WI38 (cell line): ENCODE results near the gene NDUFB7.

Source experiments
- H3K4me3 ChIP-seq: 2 replicates; pipeline ENCODE4 v1.5.1; 2011; ENCODE audit warnings: low read depth, mild to moderate bottlenecking, control low read depth, low read length
- TF ChIP-seq, protein P1 (sequence below): IDR thresholded peaks from 2 replicates; pipeline ENCODE4 v1.5.1; 2012; ENCODE audit warnings: low read depth, mild to moderate bottlenecking, control low read depth, low read length

NDUFB7 gene

DNA sequence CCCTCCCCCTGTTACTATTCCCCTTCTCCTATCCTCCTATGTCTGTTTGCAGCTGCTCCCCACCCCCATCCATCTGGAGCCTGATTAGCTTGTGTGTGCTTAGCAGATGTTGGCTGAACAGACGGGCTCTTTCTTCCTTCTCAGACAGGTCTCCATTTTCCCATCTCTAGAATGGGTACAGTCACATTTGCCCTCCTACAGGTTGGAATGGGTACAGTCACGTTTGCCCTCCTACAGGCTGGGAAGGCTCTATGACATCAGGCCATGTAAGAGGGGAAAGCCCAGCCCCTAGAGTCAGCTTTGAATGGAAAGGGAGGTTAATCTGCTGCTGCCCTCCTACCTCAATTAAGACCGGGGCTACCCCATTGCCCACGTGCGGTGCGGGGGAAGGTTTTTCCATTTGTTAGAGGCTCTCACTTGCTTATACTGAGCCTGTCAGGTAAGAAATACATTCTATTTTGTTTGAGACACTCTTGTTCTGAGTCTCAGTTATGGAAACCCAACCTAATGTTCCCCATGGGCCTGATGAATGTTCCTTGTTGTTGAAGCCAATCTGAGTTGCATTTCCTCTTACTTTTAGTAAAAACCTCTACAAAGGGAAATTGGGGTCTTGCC lies 8.9 kb upstream of the NDUFB7 start:
- TF ChIP-seq, protein P1, sequence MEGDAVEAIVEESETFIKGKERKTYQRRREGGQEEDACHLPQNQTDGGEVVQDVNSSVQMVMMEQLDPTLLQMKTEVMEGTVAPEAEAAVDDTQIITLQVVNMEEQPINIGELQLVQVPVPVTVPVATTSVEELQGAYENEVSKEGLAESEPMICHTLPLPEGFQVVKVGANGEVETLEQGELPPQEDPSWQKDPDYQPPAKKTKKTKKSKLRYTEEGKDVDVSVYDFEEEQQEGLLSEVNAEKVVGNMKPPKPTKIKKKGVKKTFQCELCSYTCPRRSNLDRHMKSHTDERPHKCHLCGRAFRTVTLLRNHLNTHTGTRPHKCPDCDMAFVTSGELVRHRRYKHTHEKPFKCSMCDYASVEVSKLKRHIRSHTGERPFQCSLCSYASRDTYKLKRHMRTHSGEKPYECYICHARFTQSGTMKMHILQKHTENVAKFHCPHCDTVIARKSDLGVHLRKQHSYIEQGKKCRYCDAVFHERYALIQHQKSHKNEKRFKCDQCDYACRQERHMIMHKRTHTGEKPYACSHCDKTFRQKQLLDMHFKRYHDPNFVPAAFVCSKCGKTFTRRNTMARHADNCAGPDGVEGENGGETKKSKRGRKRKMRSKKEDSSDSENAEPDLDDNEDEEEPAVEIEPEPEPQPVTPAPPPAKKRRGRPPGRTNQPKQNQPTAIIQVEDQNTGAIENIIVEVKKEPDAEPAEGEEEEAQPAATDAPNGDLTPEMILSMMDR = no peak
- H3K4me3 ChIP-seq = no peak overlapping the region

DNA sequence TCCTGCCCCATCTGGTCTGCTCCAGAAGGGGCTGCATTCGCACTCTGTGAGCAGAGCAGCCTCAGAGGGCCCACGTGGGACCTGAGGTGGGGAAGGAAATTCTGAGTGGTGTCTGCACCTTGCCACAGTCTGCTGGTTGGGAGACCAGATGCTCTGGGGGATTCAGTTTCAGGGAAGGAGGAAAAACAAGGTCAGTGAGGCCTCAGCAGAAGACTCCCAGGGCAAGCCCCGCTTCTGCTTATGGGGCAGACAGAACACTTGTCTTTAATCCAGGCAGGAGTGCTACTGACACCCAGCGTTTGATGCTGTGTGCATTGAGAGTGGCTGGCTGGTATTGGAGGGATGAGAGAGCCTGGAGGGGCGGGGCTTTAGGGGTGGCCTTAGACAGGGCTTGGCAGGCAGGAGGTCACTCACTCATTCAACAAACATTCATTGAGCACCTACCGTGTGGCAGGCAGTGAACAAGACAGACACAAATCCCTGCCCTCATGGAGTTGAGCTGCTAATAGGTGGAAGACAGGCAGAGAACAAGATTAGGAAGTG lies 6.1 kb upstream of the NDUFB7 start:
- H3K4me3 ChIP-seq = no peak overlapping the region
- TF ChIP-seq, protein P1 = no peak

DNA sequence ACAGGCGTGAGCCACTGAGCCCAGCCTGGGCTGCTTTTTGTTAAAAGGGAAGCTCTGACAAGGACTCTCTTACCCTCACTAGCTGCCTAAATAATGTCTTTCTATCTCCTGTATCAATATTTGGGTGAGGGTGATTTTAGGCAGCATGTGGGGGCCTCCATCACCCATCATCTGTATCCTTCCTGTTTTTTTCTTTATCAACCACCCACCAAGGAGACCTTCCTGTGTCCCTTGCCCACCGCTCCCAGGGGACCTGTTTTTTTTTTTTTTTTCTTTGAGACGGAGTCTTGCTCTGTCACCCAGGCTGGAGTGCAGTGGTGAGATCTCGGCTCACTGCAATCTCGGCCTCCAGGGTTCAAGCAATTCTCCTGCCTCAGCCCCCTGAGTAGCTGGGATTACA lies 5.4 kb upstream of the NDUFB7 start:
- TF ChIP-seq, protein P1 = no peak
- H3K4me3 ChIP-seq = no peak overlapping the region

DNA sequence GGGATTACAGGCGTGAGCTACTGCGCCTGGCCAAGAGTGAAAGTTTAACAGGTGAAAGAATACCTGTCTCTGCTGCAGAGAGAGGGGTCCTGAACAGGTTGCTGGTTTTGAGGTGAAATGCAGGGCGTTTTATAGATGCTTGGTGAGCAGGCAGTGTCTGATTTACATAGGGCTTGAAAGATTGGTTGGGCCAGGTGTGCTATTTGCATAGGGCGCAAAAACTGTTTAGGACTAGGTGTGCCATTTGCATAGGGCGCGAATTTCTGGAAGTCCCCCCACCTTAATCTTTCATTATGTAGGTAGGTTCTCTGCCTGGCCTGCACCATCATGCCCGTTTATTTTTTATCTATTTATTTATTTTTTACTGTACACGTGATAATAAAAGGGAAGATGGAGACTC lies 4.5 kb upstream of the NDUFB7 start:
- TF ChIP-seq, protein P1 = no peak
- no peak overlapping the region for H3K4me3 ChIP-seq

DNA sequence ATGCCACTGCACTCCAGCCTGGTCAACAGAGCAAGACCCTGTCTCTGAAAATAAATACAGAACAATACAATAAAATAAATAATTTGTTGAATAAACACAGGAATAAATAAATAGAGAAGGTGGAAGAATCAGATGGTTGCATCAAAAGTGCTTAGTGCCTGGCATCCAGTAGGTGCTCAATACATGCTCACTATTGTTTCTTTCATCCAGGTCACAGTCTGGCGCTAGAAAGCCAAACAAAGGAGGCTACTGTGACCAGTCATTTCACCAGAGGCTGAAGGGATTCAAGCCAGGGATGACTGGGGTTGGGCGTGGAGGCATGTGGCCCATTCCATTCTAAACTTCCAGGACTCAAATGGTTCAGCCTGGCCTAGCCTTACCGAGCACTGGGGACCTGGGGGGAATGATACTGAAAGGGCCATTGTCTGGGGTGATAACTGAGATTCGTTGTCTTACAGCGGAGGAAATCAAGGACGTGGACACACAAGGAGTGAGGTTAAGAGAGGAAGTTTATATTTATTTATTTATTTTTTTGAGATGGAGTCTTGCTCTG lies 3.6 kb upstream of the NDUFB7 start:
- TF ChIP-seq, protein P1 = no peak
- H3K4me3 ChIP-seq = no peak overlapping the region

DNA sequence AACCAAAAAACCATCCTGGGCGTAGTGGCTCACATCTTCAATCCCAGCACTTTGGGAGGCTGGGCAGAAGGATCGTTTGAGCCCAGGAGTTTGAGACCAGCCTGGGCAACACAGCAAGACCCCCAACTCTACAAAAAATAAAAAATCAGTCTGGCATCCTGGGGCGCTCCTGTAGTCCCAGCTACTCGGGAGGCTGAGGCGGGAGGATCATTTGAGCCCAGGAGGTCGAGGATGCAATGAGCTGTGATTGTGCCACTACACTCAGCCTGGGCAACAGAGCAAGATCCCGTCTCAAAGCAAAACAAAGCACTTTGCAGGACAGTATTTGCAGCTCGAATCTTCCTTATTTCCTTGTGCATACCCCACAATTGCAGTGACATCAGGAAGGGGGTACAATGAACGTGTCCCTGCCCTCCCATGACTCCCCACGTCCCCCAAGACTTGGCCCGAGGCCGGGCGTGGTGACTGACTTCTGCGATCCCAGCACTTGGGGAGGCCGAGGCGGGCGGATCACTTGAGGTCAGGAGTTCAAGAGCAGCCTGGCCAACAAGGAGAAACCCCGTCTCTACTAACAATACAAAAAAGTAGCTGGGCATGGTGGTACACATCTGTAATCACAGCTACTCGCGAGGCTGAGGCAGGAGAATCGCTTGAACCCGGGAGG lies 870 bp downstream of the NDUFB7 start:
- TF ChIP-seq, protein P1 = no peak
- peak overlapping the region; percentile 82 for H3K4me3 ChIP-seq

DNA sequence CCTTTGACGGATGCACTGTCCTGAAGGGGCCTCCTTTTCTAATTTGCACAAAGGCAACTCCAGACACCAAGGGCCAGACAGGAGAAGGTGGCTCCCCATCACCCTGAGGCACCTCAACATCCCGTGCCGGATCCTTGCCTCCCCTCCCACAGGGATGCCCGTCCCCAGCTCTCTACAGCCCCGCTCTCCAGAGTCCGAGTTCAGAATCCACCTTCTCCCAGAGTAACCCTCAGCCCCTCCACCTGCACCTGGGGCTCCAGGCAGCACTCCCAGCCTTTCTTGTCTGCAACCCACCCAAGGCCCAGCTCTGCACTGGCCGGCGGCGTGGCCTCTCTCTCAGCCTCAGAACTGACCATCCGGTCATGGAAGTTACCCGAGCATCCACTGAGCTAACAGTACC lies 4.8 kb downstream of the NDUFB7 start:
- TF ChIP-seq, protein P1 = no peak

More for the DNA sequence above, 4.8 kb downstream of the NDUFB7 start:
- H3K4me3 ChIP-seq = no peak overlapping the region
